HG03025 (cell line): Measurements from ENCODE around the gene TBC1D22A.

Experiments
- ATAC-seq: cut with Tn5 transposase; IDR thresholded peaks from one replicate; pipeline ENCODE4 v1.9.1; 2021; ENCODE audit warnings: mild to moderate bottlenecking, moderate library complexity; ENCODE audit not compliant: unreplicated experiment, low FRiP score

The TBC1D22A gene

DNA sequence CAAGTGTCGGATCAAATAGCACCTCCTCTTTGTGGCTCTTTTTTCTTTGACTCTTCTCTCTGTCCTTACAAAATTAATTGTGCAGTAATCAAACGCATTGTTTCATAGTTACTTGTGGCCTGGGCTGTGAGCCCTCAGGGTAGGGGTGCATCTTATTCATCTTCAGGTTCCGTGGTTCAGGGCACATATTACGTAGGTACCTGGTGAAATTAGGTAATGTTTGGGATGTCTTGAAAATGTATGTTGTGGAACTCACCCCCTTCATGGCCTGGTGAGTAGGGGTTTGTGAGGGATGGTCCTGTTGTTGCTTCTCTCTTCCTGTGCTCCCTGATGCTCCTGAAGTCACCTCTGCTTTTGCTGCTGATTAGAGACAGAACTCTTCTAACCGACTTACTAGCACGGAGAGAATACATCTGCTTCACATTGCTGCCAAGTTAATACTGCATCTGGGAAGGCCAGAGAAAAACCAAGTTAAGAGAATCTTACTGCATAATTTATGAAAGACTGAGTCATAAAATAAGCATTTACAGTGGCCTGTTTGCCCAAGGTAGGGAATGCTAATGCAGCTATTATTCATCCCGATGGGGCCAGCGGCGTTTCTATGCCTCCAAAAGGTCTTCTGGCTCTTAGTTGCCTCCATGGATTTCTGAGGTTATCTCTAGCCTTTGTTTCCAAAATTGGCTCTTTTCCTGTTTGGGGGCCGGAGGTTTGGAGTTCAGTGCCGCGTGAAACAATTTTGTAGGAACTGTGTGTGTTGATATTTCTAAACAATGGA lies 66.9 kb downstream of the TBC1D22A start:
- no peak for ATAC-seq

DNA sequence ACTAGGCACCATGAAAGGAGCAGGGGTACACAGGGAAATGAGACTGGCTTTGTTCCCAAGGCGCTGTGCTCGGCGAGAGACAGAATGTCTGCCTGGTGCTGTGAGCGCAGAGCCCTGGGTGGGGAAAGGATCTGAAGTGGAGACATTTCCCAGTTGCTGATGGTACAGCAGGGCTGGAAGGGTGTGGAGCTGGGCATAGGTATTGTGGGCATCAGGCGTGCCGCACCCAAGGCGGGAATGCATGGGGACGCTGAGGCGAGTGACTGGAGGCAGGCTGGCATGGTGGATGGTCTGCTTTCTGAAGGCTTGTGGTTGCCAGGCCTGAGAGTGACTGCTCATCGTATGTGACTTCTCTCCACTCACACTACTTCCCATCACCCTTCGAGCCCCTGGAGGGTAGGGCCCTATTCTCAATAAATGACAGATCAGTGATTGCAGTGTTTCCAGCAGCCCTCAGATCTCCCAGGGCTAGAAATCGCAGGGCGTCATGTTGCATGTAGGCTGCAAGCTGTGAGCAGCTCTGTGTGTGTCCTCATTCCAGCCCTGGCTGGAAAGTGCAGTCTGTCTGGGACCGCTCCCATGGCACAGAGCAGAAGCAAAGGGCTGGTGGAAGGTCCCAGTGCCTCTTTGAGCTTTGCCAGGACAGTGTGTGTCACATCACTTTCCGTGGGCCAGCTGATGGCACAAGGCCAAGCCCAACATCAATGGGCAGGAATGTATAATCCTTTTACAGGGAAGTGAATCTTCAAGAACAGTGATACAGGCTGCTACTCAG lies 67.7 kb downstream of the TBC1D22A start:
- no peak for ATAC-seq

- no peak for ATAC-seq
Observed at GRCh38 chr22:46830841-46831240, 68.4 kb downstream of the TBC1D22A start.

DNA sequence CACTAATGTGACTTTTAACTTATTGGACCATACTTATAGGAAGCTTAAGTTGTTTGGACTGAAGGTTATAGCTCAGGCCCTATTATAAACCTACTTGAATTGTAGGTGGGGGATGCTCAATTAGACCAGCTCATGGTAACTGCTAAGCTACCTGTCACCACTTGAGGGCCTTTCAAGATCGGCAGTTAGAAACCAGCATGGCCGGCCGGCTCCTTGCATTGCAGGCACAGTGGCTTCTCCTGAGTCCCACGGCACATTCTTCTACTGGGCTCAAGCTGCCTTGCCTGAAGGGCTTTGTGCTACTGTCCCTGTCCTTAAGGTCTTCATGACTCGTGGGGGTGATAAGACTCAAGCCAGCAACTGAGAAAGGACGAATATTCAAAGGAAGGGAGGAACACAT lies 70.8 kb downstream of the TBC1D22A start:
- ATAC-seq = no peak

GRCh38 chr22:46834021-46834737 lies 71.7 kb downstream of the TBC1D22A start:
- no peak for ATAC-seq

DNA sequence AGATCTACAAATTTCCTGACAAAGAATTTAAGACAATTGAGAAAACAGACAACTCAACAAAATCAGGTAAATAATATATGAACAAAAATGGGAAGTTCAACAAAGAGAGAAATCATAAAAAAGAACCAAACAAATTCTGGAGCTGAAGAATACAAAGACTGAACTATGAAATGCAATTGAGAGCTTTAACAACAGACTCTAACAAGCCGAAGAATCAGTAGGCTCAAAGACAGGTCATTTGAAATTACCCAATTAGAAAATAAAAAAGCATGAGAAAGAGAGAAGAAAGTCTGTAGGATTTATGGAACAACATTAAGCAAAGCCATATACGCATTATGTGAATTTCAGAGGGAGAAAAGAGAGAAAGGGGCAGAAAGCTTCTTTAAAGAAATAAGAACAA lies 72.8 kb downstream of the TBC1D22A start:
- no peak for ATAC-seq

GRCh38 chr22:46835693-46836092 lies 73.2 kb downstream of the TBC1D22A start:
- no peak for ATAC-seq

GRCh38 chr22:46841522-46841921 lies 79.1 kb downstream of the TBC1D22A start:
- no peak for ATAC-seq

- no peak for ATAC-seq
Observed at GRCh38 chr22:46842606-46843005, 80.2 kb downstream of the TBC1D22A start.

DNA sequence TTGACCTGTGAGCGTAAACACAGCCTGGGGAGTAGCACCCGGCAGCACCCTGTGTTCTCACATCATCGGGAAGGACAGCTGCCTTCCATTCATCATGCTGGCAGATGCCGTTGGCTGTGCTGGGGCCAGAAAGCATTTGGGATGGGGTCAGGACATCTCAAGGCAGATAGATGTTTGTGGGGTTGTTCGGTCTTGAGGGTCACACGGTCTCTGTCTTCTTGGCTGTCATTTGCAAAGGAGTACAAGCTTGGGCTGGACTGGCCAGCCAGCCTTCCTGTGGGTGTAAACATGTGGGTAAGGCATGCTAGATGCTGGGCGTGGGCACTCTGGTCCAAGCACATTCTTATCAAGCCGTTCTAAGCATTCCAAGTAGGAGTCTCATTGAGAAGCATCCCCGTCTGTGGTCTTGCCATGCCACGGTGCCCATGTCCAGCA lies 81.4 kb downstream of the TBC1D22A start:
- ATAC-seq = no peak

- ATAC-seq = no peak
Observed at GRCh38 chr22:46844606-46845210, 82.3 kb downstream of the TBC1D22A start.

DNA sequence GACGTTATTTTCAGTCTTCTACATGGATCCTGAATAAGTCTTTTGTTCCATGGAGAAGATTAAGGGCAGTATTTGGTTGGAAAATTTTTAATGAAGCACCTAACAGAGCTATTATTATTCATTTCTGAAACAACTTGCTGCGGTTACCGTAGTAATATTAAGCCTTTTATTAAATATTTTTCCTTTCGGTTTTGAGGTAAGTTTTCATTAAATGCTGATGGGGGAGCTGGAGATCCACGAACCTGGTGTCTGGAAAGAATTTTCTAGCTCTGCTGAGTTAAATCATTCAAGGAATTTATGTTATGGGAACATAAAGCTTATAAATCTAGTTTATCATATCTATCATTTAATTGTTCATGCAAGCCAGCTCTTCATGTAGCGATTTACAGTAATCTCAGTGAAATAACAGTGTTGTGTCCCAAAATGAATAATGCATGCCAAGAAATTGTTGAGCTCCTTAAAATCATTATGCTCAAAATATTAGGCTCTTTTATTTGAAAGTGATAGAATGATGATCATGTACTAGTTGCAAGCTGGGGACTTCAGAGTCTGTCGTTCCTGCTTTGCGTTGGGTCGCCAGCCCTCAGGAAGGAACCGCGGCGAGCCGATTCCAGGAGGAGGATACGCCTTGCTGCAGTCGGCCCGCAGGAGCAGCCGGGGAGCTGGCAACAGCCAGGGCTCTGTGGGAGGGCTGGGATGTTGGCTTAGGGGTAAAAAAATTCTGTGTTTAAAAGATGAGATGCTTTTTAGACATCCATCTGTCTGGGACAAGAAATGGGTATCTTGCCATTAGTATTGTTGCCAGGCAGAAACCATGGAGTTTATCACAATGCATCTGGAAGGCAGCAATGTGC lies 83.1 kb downstream of the TBC1D22A start:
- no peak for ATAC-seq

- no peak for ATAC-seq
Observed at GRCh38 chr22:46846150-46846831, 83.8 kb downstream of the TBC1D22A start.

- ATAC-seq = no peak
Observed at GRCh38 chr22:46846832-46847355, 84.4 kb downstream of the TBC1D22A start.

DNA sequence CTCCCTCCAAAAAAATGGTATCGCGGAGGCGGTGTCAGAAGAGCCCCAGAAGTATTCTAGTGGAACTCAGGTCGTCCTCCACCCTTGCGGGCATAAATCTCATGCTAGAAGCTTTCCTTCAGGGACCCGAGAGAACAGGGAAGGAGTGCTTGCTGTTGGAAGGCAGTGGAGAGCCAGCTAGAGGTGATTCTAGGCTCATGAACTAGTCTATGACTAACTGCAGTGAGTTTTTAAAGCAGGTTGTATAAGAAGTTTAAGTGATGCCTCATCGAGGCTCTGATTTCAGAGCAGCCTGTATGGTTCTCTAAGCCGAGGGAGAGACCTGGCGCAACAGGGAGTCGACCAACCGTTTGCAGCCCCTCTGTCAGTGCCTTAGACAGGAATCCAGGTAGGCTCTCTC lies 85.7 kb downstream of the TBC1D22A start:
- no peak for ATAC-seq

GRCh38 chr22:46849101-46849500 lies 86.7 kb downstream of the TBC1D22A start:
- no peak for ATAC-seq

GRCh38 chr22:46849951-46850350 lies 87.5 kb downstream of the TBC1D22A start:
- no peak for ATAC-seq

DNA sequence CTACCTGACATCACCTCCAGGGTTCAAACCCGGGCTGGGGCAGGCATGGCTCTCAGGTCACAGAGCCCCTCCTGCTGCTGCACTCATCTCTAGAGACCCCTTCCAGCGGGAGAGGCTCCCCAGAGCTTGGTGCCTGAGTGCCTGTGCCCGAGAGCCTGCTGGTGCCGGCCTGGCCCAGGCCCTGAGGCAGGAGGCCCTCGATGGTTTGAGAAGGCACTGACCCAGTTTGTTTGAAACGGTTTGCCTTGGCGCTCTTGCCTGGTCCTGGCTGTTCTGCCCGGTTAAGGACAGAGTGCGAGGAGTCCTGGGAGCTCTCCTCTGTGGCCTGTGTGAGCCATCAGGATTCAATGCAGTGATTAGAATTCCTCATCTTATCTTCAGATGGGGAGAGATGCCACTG lies 88.9 kb downstream of the TBC1D22A start:
- ATAC-seq = no peak

- no peak for ATAC-seq
Observed at GRCh38 chr22:46851941-46852340, 89.5 kb downstream of the TBC1D22A start.
